Measurements from ENCODE around the gene TMPRSS11E.
"Not testable (repeated sequence)": the region's sequence is repeated elsewhere in the genome, so short reads cannot be mapped to it uniquely, and the experiment has no call there.

Gene TMPRSS11E

GRCh38 chr4:68407868-68408190 is 39.4 kb upstream of the TMPRSS11E start:
- H3K4me3 ChIP-seq (ENCODE audit: control insufficient read depth, low read depth, low read length): no peak overlapping the region
- TF ChIP-seq CTCF (IDR thresholded peaks at IDR 0.05; ENCODE audit: control insufficient read depth, insufficient read depth, low read depth, low read length, missing control alignments): no peak
- DNase-seq (ENCODE audit: low read depth): no peak

DNA sequence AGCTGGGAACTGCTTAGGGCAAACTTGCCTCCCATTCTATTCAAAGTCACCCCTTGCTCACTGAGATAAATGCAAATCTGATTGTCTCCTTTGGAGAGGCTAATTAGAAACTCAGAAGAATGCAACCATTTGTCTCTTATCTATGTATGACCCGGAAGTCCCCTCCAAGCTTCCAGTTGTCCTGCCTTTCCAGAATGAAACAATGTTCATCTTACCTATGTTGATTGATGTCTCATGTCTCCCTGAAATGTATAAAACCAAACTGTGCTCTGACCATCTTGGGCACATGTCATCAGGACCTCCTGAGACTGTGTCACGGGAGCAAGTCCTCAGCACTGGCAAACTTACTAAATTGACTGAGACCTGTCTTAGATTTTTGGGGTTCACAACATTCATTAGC is 37.1 kb upstream of the TMPRSS11E start:
- H3K4me3 ChIP-seq (ENCODE audit: control insufficient read depth, low read depth, low read length): no peak overlapping the region
- TF ChIP-seq CTCF (IDR thresholded peaks at IDR 0.05; ENCODE audit: control insufficient read depth, insufficient read depth, low read depth, low read length, missing control alignments): no peak
- no peak for DNase-seq (ENCODE audit: low read depth)

- no peak for DNase-seq (ENCODE audit: low read depth)
- no peak for TF ChIP-seq CTCF (IDR thresholded peaks at IDR 0.05; ENCODE audit: control insufficient read depth, insufficient read depth, low read depth, low read length, missing control alignments)
Measured at GRCh38 chr4:68410643-68411042, 36.6 kb upstream of the TMPRSS11E start.

GRCh38 chr4:68412031-68412430 is 35.2 kb upstream of the TMPRSS11E start:
- H3K4me3 ChIP-seq (ENCODE audit: control insufficient read depth, low read depth, low read length); DNase-seq (ENCODE audit: low read depth): not testable (repeated sequence)

More at GRCh38 chr4:68410643-68411042, 36.6 kb upstream of the TMPRSS11E start:
- H3K4me3 ChIP-seq (ENCODE audit: control insufficient read depth, low read depth, low read length): no peak overlapping the region

GRCh38 chr4:68416591-68416990 is 30.7 kb upstream of the TMPRSS11E start:
- TF ChIP-seq CTCF (IDR thresholded peaks at IDR 0.05; ENCODE audit: control insufficient read depth, insufficient read depth, low read depth, low read length, missing control alignments): no peak
- no peak for DNase-seq (ENCODE audit: low read depth)
- no peak overlapping the region for H3K4me3 ChIP-seq (ENCODE audit: control insufficient read depth, low read depth, low read length)

- DNase-seq (ENCODE audit: low read depth): no peak
- H3K4me3 ChIP-seq (ENCODE audit: control insufficient read depth, low read depth, low read length): no peak overlapping the region
- TF ChIP-seq CTCF (IDR thresholded peaks at IDR 0.05; ENCODE audit: control insufficient read depth, insufficient read depth, low read depth, low read length, missing control alignments): no peak
Measured at GRCh38 chr4:68426516-68426915, 20.7 kb upstream of the TMPRSS11E start.

GRCh38 chr4:68430337-68430736 is 16.9 kb upstream of the TMPRSS11E start:
- no peak for TF ChIP-seq CTCF (IDR thresholded peaks at IDR 0.05; ENCODE audit: control insufficient read depth, insufficient read depth, low read depth, low read length, missing control alignments)
- no peak for DNase-seq (ENCODE audit: low read depth)
- no peak overlapping the region for H3K4me3 ChIP-seq (ENCODE audit: control insufficient read depth, low read depth, low read length)
